ENCODE measurements around the gene EIF4G2. TPM values are rescaled to one million over a fixed set of nuclear protein-coding genes. Genes with fewer than 3 reads are reported as not detected.

The EIF4G2 gene
- total and polyA plus RNA-seq, 10 of the 15 experiments (the other 5 are each of a cell fraction or from before 2014, with no cell fraction given): 210 to 1,104 (median 713) TPM

- TF ChIP-seq, protein P1, sequence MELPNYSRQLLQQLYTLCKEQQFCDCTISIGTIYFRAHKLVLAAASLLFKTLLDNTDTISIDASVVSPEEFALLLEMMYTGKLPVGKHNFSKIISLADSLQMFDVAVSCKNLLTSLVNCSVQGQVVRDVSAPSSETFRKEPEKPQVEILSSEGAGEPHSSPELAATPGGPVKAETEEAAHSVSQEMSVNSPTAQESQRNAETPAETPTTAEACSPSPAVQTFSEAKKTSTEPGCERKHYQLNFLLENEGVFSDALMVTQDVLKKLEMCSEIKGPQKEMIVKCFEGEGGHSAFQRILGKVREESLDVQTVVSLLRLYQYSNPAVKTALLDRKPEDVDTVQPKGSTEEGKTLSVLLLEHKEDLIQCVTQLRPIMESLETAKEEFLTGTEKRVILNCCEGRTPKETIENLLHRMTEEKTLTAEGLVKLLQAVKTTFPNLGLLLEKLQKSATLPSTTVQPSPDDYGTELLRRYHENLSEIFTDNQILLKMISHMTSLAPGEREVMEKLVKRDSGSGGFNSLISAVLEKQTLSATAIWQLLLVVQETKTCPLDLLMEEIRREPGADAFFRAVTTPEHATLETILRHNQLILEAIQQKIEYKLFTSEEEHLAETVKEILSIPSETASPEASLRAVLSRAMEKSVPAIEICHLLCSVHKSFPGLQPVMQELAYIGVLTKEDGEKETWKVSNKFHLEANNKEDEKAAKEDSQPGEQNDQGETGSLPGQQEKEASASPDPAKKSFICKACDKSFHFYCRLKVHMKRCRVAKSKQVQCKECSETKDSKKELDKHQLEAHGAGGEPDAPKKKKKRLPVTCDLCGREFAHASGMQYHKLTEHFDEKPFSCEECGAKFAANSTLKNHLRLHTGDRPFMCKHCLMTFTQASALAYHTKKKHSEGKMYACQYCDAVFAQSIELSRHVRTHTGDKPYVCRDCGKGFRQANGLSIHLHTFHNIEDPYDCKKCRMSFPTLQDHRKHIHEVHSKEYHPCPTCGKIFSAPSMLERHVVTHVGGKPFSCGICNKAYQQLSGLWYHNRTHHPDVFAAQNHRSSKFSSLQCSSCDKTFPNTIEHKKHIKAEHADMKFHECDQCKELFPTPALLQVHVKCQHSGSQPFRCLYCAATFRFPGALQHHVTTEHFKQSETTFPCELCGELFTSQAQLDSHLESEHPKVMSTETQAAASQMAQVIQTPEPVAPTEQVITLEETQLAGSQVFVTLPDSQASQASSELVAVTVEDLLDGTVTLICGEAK (IDR thresholded peaks at IDR 0.05; ENCODE audit: borderline replicate concordance): no peak
- 0 out of 2 replicates have a peak, but pooled peaks have one; percentile 52 for TF ChIP-seq STAT1 (conservative IDR thresholded peaks at IDR 0.05)
- TF ChIP-seq SREBF1 (IDR thresholded peaks at IDR 0.05; ENCODE audit: low read length): no peak
- no peak for TF ChIP-seq ATF2 (IDR thresholded peaks at IDR 0.05; ENCODE audit: low read length)
- no peak for TF ChIP-seq BMI1 (IDR thresholded peaks at IDR 0.05; ENCODE audit: borderline replicate concordance)
- no peak for TF ChIP-seq TCF7 (IDR thresholded peaks at IDR 0.05; ENCODE audit: borderline replicate concordance)
- no peak for TF ChIP-seq MYC (IDR thresholded peaks at IDR 0.05; ENCODE audit: insufficient read depth, insufficient read length, insufficient replicate concordance, low read length, severe bottlenecking)
- TF ChIP-seq IRF5 (IDR thresholded peaks at IDR 0.05; ENCODE audit: borderline replicate concordance): no peak
- no peak for TF ChIP-seq JUND (IDR thresholded peaks at IDR 0.05; ENCODE audit: low read depth, low read length)
- no peak for TF ChIP-seq CHD4 (IDR thresholded peaks at IDR 0.05)
- peak; percentile 100 for TF ChIP-seq YY1 (IDR thresholded peaks at IDR 0.05; ENCODE audit: low read depth, low read length)
- peak; percentile 55; the same call in 2 of the 3 replicates for TF ChIP-seq POU2F2 (IDR thresholded peaks at IDR 0.05; ENCODE audit: borderline replicate concordance, low read depth, low read length)
- no peak for TF ChIP-seq ZNF274 (IDR thresholded peaks at IDR 0.05; ENCODE audit: insufficient read depth, insufficient read length)
- TF ChIP-seq ZBED1 (IDR thresholded peaks at IDR 0.05; ENCODE audit: borderline replicate concordance): no peak
- peak; percentile 91 for TF ChIP-seq DPF2 (IDR thresholded peaks at IDR 0.05)
- TF ChIP-seq CREB1 (IDR thresholded peaks at IDR 0.05; ENCODE audit: low read depth): peak; percentile 75; the same call in 1 of the 2 replicates
- TF ChIP-seq RCOR1 (conservative IDR thresholded peaks at IDR 0.05; ENCODE audit: low read depth, low read length): peak; percentile 68; the same call in 1 of the 2 replicates
- TF ChIP-seq, protein P2, sequence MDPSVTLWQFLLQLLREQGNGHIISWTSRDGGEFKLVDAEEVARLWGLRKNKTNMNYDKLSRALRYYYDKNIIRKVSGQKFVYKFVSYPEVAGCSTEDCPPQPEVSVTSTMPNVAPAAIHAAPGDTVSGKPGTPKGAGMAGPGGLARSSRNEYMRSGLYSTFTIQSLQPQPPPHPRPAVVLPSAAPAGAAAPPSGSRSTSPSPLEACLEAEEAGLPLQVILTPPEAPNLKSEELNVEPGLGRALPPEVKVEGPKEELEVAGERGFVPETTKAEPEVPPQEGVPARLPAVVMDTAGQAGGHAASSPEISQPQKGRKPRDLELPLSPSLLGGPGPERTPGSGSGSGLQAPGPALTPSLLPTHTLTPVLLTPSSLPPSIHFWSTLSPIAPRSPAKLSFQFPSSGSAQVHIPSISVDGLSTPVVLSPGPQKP (IDR thresholded peaks at IDR 0.05; ENCODE audit: low read depth, low read length): 0 out of 2 replicates have a peak, but pooled peaks have one; percentile 8
- TF ChIP-seq, protein P3, sequence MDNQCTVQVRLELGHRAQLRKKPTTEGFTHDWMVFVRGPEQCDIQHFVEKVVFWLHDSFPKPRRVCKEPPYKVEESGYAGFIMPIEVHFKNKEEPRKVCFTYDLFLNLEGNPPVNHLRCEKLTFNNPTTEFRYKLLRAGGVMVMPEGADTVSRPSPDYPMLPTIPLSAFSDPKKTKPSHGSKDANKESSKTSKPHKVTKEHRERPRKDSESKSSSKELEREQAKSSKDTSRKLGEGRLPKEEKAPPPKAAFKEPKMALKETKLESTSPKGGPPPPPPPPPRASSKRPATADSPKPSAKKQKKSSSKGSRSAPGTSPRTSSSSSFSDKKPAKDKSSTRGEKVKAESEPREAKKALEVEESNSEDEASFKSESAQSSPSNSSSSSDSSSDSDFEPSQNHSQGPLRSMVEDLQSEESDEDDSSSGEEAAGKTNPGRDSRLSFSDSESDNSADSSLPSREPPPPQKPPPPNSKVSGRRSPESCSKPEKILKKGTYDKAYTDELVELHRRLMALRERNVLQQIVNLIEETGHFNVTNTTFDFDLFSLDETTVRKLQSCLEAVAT (IDR thresholded peaks at IDR 0.05): peak; percentile 94
- no peak for TF ChIP-seq ZNF217 (IDR thresholded peaks at IDR 0.05)
- 0 out of 2 replicates have a peak, but pooled peaks have one; percentile 23 for TF ChIP-seq MTA2 (IDR thresholded peaks at IDR 0.05; ENCODE audit: low read depth)
- TF ChIP-seq NRF1 (conservative IDR thresholded peaks at IDR 0.05; ENCODE audit: low read depth, low read length): no peak; the same call in 1 of the 2 replicates
These were observed 49.1 kb upstream of the EIF4G2 start, which contains the start of gene ZBED5 (continued) for GRCh38 chr11:10857709-10858438.

All from GM12878 (cell line).